AG04450 (cell line): Measurements from ENCODE around the gene STOML1. TPM values are rescaled to one million over a fixed set of nuclear protein-coding genes. Genes with fewer than 3 reads are reported as not detected.
A peak's percentile ranks its signal among the peaks of the same experiment; 100 is the strongest.

Experiments
- CTCF ChIA-PET: fragments of 300-600, 350-600 bp; formaldehyde crosslinking; extraction: SDS; loops from one replicate; lab custom pipeline; 2022; ENCODE audit warnings: antibody characterized with exemption, inconsistent platforms; lab: Charles Lee
- POLR2A ChIA-PET: fragments of 350-600 bp; formaldehyde crosslinking; extraction: SDS; loops from one replicate; lab custom pipeline; 2021; ENCODE audit warnings: antibody characterized with exemption, inconsistent platforms; lab: Yijun Ruan, JAX
- DNase-seq: peaks from one replicate; pipeline ENCODE4 v3.0.0-alpha.2; 2011; ENCODE audit warnings: low read depth, low spot score
- H3K27ac ChIP-seq: one replicate; pipeline ENCODE4 v1.5.1; 2012; ENCODE audit warnings: low read depth, low read length, control low read depth
- H3K27me3 ChIP-seq: one replicate; pipeline ENCODE4 v1.6.0; 2012; ENCODE audit warnings: low read length; ENCODE audit not compliant: control insufficient read depth, insufficient read depth
- H3K4me3 ChIP-seq: 2 replicates; pipeline ENCODE4 v1.5.1; 2011; ENCODE audit warnings: mild to moderate bottlenecking, low read depth, low read length, control low read depth
- H3K9me3 ChIP-seq: 2 replicates; pipeline ENCODE4 v1.5.1; 2012; ENCODE audit warnings: low read length; ENCODE audit not compliant: control insufficient read depth, insufficient read depth
- CTCF ChIP-seq: IDR thresholded peaks from 2 replicates; pipeline ENCODE4 v1.5.1; 2011; ENCODE audit warnings: low read depth, low read length, control low read depth, inconsistent platforms
- polyA plus RNA-seq: library from polyadenylated mRNA; depleted of rRNA; stranded (reverse); fragments of >200 nt; gene quantifications from 2 replicates; pipeline ENCODE4 v1.2.3, GENCODE V29; 2011

STOML1 gene
- polyA plus RNA-seq, 1 experiment = 7.3 TPM

DNA sequence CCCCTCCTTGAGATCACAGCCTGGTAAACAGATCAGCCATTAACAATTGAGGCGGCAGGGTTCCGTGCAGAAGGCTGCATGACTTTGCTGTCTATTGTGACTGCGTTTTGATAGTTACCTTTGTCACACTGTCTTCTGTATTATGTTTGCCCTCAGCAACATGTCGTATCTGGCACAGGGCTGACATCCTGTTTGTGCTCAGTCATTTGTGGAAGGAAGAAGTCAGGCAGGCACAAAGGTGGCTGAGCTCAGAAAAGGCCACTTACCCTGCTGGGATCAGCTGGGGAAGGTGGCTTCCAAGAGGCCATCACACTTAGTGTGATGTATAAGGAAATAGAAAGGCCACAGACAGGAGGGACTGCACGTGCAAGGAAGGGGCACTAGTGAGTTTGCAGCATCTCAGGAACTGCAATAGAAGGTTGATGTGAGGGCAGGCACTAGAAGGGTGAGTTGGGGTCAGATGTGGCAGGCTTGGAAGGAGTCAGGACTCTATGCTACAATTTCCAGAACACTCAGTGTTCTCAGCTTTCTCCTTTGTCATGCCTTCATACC lies 15.8 kb upstream of the STOML1 start:
- no peak overlapping the region for H3K27ac ChIP-seq
- no peak for DNase-seq
- H3K9me3 ChIP-seq = no peaks in the 10 kb centered on the region
- H3K27me3 ChIP-seq = no peaks in the 10 kb centered on the region
- POLR2A ChIA-PET = no interaction called here
- no peak overlapping the region for H3K4me3 ChIP-seq
- no peak for TF ChIP-seq CTCF
- CTCF ChIA-PET = interaction anchor here (0.6 to 1.8 kb wide), 2 partner anchors 15 to 41 kb away, joined by 4 to 5 read pairs; no protein-coding TSS in a partner anchor

DNA sequence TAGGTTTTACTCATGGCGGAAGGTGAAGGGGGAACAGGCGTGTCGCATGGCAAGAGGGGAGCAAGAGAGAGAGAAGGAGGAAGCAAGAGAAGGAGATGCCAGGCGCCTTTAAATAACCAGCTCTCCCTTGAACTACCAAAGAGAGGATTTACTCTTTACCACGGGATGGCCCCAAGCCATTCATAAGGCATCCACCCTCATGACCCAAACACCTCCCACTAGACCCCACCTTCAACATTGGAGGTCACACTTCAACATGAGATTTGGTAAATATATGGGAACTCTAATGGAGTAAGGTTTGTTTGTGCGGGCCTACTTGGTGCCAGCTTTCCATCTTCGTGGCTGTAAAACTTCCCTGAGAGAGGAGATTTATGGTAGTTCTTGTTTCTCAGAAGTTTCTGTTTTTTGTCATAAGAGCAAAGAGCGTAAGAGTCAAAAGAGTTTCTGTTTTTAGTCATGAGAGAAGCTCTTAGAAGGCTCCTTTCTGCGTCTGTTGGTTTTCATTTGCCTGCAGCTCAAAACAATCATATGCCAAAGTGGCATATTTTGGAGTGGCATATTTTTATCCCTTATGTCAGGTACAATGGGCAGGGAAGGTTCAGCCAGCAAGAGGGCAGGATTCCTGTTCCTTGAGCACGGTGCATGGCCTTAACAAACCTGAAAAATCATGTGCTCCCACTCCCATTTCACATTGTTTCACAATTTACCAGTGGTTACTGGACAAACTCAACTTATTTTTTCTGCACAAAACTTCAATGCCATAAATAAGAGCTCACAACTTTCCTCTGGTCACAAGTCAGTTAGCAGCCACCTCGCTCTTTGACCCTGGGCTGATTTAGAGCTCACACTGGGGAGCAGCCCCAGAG lies 14.9 kb upstream of the STOML1 start:
- no peak for TF ChIP-seq CTCF
- no peak for DNase-seq
- H3K4me3 ChIP-seq = no peak overlapping the region
- POLR2A ChIA-PET = no interaction called here
- no peak overlapping the region for H3K27ac ChIP-seq
- H3K27me3 ChIP-seq = no peaks in the 10 kb centered on the region
- no peaks in the 10 kb centered on the region for H3K9me3 ChIP-seq
- CTCF ChIA-PET = interaction anchor here (1.3 to 1.8 kb wide), 2 partner anchors 11 to 14 kb away, joined by 3 to 5 read pairs; no protein-coding TSS in a partner anchor

GRCh38 chr15:73997986-73998385 lies 5.9 kb upstream of the STOML1 start:
- TF ChIP-seq CTCF = no peak
- Histone ChIP-seq H3K4me3 (no peak overlapping the region), H3K9me3 (no peaks in the 10 kb centered on the region; the same call in 1 of the 2 replicates), H3K27ac (no peak overlapping the region), H3K27me3 (no peaks in the 10 kb centered on the region)
- no peak for DNase-seq
- POLR2A ChIA-PET = no interaction called here
- CTCF ChIA-PET = interaction anchor here (1.3 kb wide), 1 partner anchor 25 kb away, joined by 5 read pairs; no protein-coding TSS in a partner anchor

DNA sequence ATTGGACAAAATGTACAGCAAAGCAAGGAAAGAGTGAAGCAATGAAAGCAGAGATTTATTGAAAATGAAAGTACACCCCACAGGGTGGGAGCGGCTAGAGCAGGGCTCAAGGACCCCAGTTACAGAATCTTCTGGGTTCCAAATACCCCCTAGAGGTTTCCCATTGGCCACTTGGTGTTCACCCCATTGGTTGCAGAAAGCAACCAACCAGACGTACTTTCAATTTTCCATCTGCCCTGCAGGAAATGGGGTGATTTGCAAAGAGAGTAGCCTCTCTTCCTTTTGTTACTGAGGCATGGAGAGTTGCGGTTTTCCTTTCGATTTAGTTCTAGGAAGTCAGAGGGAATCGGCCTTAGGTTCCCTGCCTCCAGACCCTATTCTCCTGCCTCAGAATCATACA lies 4.8 kb upstream of the STOML1 start:
- ChIA-PET CTCF (interaction anchor here (0.6 to 1.5 kb wide), 4 partner anchors 24 to 1455 kb away, joined by 3 to 10 read pairs (median 7); partner anchors contain the start of gene SIN3A), POLR2A (no interaction called here)
- no peak for DNase-seq
- H3K27me3 ChIP-seq = no peaks in the 10 kb centered on the region
- H3K4me3 ChIP-seq = peak overlapping the region; percentile 46
- no peak for TF ChIP-seq CTCF
- no peak overlapping the region for H3K27ac ChIP-seq
- H3K9me3 ChIP-seq = no peaks in the 10 kb centered on the region; the same call in 1 of the 2 replicates
